Astrocyte of the spinal cord (primary cell): ENCODE results near the gene IL21.
"Not testable (repeated sequence)": the region's sequence is repeated elsewhere in the genome, so short reads cannot be mapped to it uniquely, and the experiment has no call there.

ENCODE experiments used
- DNase-seq: peaks from one replicate; pipeline ENCODE4 v3.0.0; 2011; ENCODE audit warnings: low read depth, low spot score
- H3K4me3 ChIP-seq: 2 replicates; pipeline ENCODE4 v1.5.1; 2011; ENCODE audit warnings: low read depth, mild to moderate bottlenecking, low read length, moderate library complexity
- CTCF ChIP-seq: IDR thresholded peaks from 2 replicates; pipeline ENCODE4 v1.5.1; 2012; ENCODE audit warnings: low read depth, mild to moderate bottlenecking, low read length, inconsistent platforms
- in situ Hi-C: cut with HindIII; loops from 2 replicates; pipeline ENCODE4 v1.10.0; 2017; ENCODE audit warnings: low sequenced_read_pairs

IL21 gene

DNA sequence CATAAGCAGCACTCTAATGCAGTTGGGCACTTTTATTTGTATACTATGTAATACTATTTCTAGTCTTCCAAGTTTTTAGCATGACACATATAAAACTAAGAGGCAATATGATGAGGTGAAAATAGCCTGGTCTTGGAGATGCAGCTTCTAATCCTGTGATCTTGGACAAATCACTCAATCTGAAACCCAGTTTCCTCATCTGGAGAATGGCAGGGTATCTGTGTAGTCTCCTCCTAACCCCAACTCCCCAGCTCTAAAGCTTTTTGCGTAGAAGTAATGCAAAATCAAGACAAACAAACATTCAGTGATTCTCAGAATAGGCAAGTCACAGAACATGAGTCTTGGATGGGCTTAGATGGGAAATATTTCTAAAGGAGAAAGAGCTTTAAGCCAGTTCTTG lies 36.7 kb upstream of the IL21 start:
- in situ Hi-C loops, result no loop called here
- no peak for DNase-seq
- no peak overlapping the region for H3K4me3 ChIP-seq
- TF ChIP-seq CTCF, result no peak

- H3K4me3 ChIP-seq, DNase-seq, in situ Hi-C loops: not testable (repeated sequence)
Observed at GRCh38 chr4:122656583-122656982, 35.7 kb upstream of the IL21 start.

- H3K4me3 ChIP-seq, result no peak overlapping the region
- in situ Hi-C loops, result no loop called here
- peak; percentile 72 for DNase-seq
- peak; percentile 76 for TF ChIP-seq CTCF
Observed at GRCh38 chr4:122652379-122652778, 31.5 kb upstream of the IL21 start.

DNA sequence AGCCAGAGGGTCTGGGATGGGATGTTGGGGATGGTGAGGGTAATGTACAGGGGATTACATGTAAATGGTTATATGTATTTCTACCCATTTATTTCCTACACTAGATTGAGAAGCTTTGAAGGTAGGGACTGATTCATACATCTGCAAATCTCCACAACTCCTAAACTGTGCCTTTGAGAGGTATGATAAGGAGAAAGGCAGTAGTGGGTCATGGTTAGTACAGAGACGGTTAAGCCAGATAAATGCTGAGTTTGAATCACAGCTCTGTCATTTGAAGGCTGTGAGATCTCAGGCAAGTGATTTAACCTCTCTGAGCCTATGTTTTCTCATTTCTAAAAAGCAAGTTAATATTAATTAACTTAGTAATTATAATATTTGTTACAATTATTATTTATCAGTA lies 29.3 kb upstream of the IL21 start:
- no peak overlapping the region for H3K4me3 ChIP-seq
- in situ Hi-C loops, result no loop called here
- DNase-seq, result no peak
- no peak for TF ChIP-seq CTCF

DNA sequence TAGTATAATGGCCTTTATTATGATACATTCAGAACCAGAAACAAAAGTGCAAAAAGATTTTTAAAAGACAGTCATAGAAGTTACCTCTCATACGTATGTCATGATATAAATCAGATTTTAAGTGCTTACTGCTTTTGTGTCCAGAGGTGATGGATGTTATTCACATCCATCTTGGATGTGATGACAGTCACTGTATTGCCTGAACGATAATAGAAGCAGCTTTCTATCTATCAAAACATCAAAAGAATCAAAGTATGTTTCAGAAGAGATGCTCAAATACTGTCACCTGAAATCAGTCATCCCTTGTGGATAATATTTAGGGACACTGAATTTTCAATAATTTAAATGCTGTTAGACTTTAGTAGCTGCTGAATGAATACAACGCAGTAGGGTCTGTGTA lies 26.8 kb upstream of the IL21 start:
- in situ Hi-C loops, result no loop called here
- no peak overlapping the region for H3K4me3 ChIP-seq
- no peak for DNase-seq
- no peak for TF ChIP-seq CTCF

DNA sequence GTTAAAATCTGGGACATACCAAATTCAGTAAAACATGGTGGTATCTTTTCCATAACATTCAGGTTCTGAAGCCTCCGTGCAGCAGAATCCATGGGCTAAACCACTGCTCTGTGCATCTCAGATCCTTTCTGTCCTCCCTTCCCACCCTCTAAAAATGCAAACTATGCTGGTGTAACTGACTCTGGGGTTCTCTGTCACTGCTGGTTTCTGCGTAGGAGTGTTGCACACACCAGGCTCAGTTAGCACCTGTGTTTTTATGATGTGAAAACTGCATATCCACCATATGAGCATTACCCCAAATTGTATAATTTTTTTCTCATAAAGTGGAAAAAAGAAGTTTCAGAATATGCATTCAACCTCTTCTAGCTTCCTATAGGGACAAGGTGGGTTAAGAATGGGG lies 22.4 kb upstream of the IL21 start:
- no peak overlapping the region for H3K4me3 ChIP-seq
- TF ChIP-seq CTCF, result no peak
- in situ Hi-C loops, result no loop called here
- no peak for DNase-seq

DNA sequence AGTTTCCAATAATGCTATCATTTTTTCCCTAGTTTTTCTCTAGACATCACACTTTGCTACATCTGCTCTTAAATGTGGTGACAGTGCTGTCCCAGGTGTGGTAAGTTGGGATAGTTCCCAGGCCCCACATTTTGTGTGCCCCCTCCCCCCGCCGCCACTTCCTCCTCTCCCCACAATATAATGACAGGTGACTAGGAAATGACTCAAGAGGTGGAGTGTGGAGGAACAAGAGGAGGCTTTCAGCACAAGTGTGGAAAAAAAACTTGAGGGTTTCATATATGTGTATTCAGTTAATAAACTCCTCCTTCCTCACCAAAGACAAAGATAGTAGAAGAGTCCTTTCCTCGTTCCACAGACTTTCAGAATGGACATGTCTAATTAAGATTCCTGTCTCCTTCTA lies 18.3 kb upstream of the IL21 start:
- DNase-seq, result no peak
- in situ Hi-C loops, result no loop called here
- TF ChIP-seq CTCF, result no peak
- no peak overlapping the region for H3K4me3 ChIP-seq
